HCT116 (cell line): ENCODE measurements around the gene MYCBP2. TPM values are rescaled to one million over a fixed set of nuclear protein-coding genes. Genes with fewer than 3 reads are reported as not detected.
"Not testable (repeated sequence)": the region's sequence is repeated elsewhere in the genome, so short reads cannot be mapped to it uniquely, and the experiment has no call there.

Experiments
- ATAC-seq: fragments of 200-7000 bp; cut with Tn5 transposase; 2 replicates; pipeline ENCODE4 v1.9.1; 2020; ENCODE audit warnings: mild to moderate bottlenecking, moderate library complexity
- BruUV-seq: library from RNA; stranded (reverse); fragments of 400-500 nt; replicated peaks from 2 replicates; lab custom pipeline; 2021; lab: Mats Ljungman, UMichigan
- CTCF ChIA-PET: fragments of 300-600 bp; sonication (Branson Sonifier 250); formaldehyde crosslinking; loops from one replicate; lab custom pipeline; 2021; ENCODE audit warnings: antibody characterized with exemption; lab: Charles Lee
- POLR2A ChIA-PET: fragments of 300-600, 350-600 bp; sonication (Branson Sonifier 250); formaldehyde crosslinking; loops from one replicate; lab custom pipeline; 2021; ENCODE audit warnings: antibody characterized with exemption; lab: Charles Lee
- RAD21 ChIA-PET, 2 experiments: fragments of 300-600 bp; sonication (Branson Sonifier 250); formaldehyde crosslinking; loops; one replicate each; lab custom pipeline; 2023; ENCODE audit warnings: low total read pairs in 2 of 2; ENCODE audit not compliant: uncharacterized antibody in 2 of 2, unreplicated experiment in 2 of 2, low non-redundant PET in 1 of 2; lab: Charles Lee
- DNase-seq: peaks from one replicate; pipeline ENCODE4 v3.0.0-alpha.2; 2010; ENCODE audit warnings: low read depth, low spot score
- H2AFZ ChIP-seq: fragments of 200-600 bp; shearing (Covaris generic), sonication (generic); 2 replicates; pipeline ENCODE4 v1.6.1; 2017; ENCODE audit warnings: low read depth, mixed run types, mixed read lengths, antibody characterized with exemption, low read length; ENCODE audit not compliant: poor library complexity, severe bottlenecking
- H3K27ac ChIP-seq: 2 replicates; pipeline ENCODE4 v1.5.1; 2012; ENCODE audit warnings: low read depth, low read length
- H3K27me3 ChIP-seq: fragments of 200-600 bp; sonication (generic); 2 replicates; pipeline ENCODE4 v1.6.1; 2016; ENCODE audit warnings: mixed run types, low read length, mixed read lengths; ENCODE audit not compliant: insufficient read depth
- H3K36me3 ChIP-seq, 2 experiments: fragments of 200-500 bp in 1 of 2; fragments of 200-600 bp in 1 of 2; sonication (Bioruptor generic) in 1 of 2; sonication (generic) in 1 of 2; 2 replicates each; pipeline versions ENCODE4 v1.5.1 to v1.6.1; 2014 to 2016; ENCODE audit warnings: low read length in 2 of 2, inconsistent platforms in 1 of 2, mixed read lengths in 1 of 2, mixed run types in 1 of 2; ENCODE audit not compliant: insufficient read depth in 2 of 2, control insufficient read depth in 1 of 2
- H3K4me1 ChIP-seq, 2 experiments: fragments of 200-600 bp in 1 of 2; sonication (generic) in 1 of 2; 2 replicates each; pipeline versions ENCODE4 v1.5.1 to v1.6.1; 2012 to 2017; ENCODE audit warnings: low read length in 2 of 2, inconsistent platforms in 1 of 2, mild to moderate bottlenecking in 1 of 2, mixed read lengths in 1 of 2, mixed run types in 1 of 2, moderate library complexity in 1 of 2; ENCODE audit not compliant: insufficient read depth in 2 of 2, control insufficient read depth in 1 of 2
- H3K4me2 ChIP-seq: fragments of 200-600 bp; sonication (generic); 2 replicates; pipeline ENCODE4 v1.6.1; 2017; ENCODE audit warnings: mixed run types, low read length, mixed read lengths
- H3K4me3 ChIP-seq, 2 experiments: fragments of 200-600 bp in 1 of 2; sonication (generic) in 1 of 2; replicated peaks in 1 of 2; 2 replicates each; pipeline ENCODE4 v1.5.1; 2011 to 2016; ENCODE audit warnings: low read length in 2 of 2, control low read depth in 1 of 2, low read depth in 1 of 2, mild to moderate bottlenecking in 1 of 2, mixed read lengths in 1 of 2, mixed run types in 1 of 2
- H3K79me2 ChIP-seq: fragments of 200-600 bp; sonication (generic); 2 replicates; pipeline ENCODE4 v1.6.1; 2017; ENCODE audit warnings: mild to moderate bottlenecking, mixed run types, low read length, moderate library complexity, mixed read lengths; ENCODE audit not compliant: insufficient read depth
- H3K9ac ChIP-seq: fragments of 200-600 bp; sonication (generic); 2 replicates; pipeline ENCODE4 v1.6.1; 2016; ENCODE audit warnings: low read length, mixed read lengths
- H3K9me2 ChIP-seq: fragments of 200-600 bp; sonication (generic), shearing (Covaris generic); 2 replicates; pipeline ENCODE4 v1.6.1; 2017; ENCODE audit warnings: mixed run types, mild to moderate bottlenecking, moderate library complexity; ENCODE audit not compliant: insufficient read depth
- H3K9me3 ChIP-seq, 2 experiments: fragments of 200-500 bp in 1 of 2; fragments of 200-600 bp in 1 of 2; sonication (Bioruptor generic) in 1 of 2; sonication (generic) in 1 of 2; 2 replicates each; pipeline ENCODE4 v1.6.1; 2014 to 2017; ENCODE audit warnings: low read length in 2 of 2, mixed read lengths in 2 of 2, inconsistent platforms in 1 of 2, low read depth in 1 of 2, mild to moderate bottlenecking in 1 of 2, mixed run types in 1 of 2, moderate library complexity in 1 of 2; ENCODE audit not compliant: control insufficient read depth in 1 of 2, insufficient read depth in 1 of 2
- H4K20me1 ChIP-seq: fragments of 200-600 bp; sonication (generic), shearing (Covaris generic); 2 replicates; pipeline ENCODE4 v1.6.1; 2017; ENCODE audit warnings: mixed run types, mild to moderate bottlenecking, moderate library complexity; ENCODE audit not compliant: insufficient read depth
- CEBPB ChIP-seq: IDR thresholded peaks from 2 replicates; pipeline ENCODE4 v1.6.1; 2012; ENCODE audit warnings: low read depth
- EGR1 ChIP-seq: IDR thresholded peaks from 2 replicates; pipeline ENCODE4 v1.6.1; 2012; ENCODE audit warnings: low read depth
- POLR2A ChIP-seq: IDR thresholded peaks from 2 replicates; pipeline ENCODE4 v1.7.0; 2011; ENCODE audit warnings: borderline replicate concordance; ENCODE audit not compliant: insufficient read depth, insufficient read length; ENCODE audit errors: extremely low read depth
- RAD21 ChIP-seq: IDR thresholded peaks from 2 replicates; pipeline ENCODE4 v1.6.1; 2012; ENCODE audit warnings: low read depth, mild to moderate bottlenecking
- REST ChIP-seq: IDR thresholded peaks from 2 replicates; pipeline ENCODE4 v1.6.1; 2012; ENCODE audit warnings: low read depth
- TCF7L2 ChIP-seq: IDR thresholded peaks from 2 replicates; pipeline ENCODE4 v1.7.0; 2011; ENCODE audit warnings: borderline replicate concordance, inconsistent platforms; ENCODE audit not compliant: insufficient read depth, insufficient read length; ENCODE audit errors: extremely low read depth
- ZNF274 ChIP-seq: fragments of 200-500 bp; sonication (Bioruptor generic); IDR thresholded peaks from 2 replicates; pipeline ENCODE4 v1.6.1; 2014; ENCODE audit warnings: mild to moderate bottlenecking, low read depth, low read length, inconsistent platforms
- intact Hi-C: fragments of 100-400 bp; cut with micrococcal nuclease; formaldehyde crosslinking; loops from 2 replicates; pipeline ENCODE4 v1.10.0; 2022
- total RNA-seq: library from RNA; stranded (reverse); gene quantifications from one replicate; pipeline ENCODE4 v1.2.1, GENCODE V29; 2021; ENCODE audit not compliant: unreplicated experiment

Gene MYCBP2
- total RNA-seq, 1 experiment from 2014 or later, result 48.5 TPM

- TF ChIP-seq REST (no peak), RAD21 (no peak), POLR2A (no peak), EGR1 (no peak)
Measured at GRCh38 chr13:77014906-77015685, 311.8 kb downstream of the MYCBP2 start (continued).

GRCh38 chr13:77013853-77014542, 312.9 kb downstream of the MYCBP2 start:
- BruUV-seq, result no TSS peak
- intact Hi-C loops, result no loop called here
- Histone ChIP-seq H3K9me3 (no peaks in the 10 kb centered on the region), H2AFZ (no peak overlapping the region), H3K4me3 (no peak overlapping the region), H4K20me1 (no peaks in the 10 kb centered on the region), H3K79me2 (peaks cover 64% of the 10 kb centered on the region), H3K9ac (no peak overlapping the region), H3K9me2 (no peaks in the 10 kb centered on the region), H3K27ac (no peak overlapping the region), H3K36me3 (peaks cover 34 to 37% of the 10 kb centered on the region in 2 experiments)
- ATAC-seq, result no peak
- TF ChIP-seq CEBPB, result no peak
- no peak for TF ChIP-seq ZNF274
- no peak for TF ChIP-seq TCF7L2
- TF ChIP-seq, all 23 proteins: peak for 0
- ChIA-PET CTCF (no interaction called here), POLR2A (no interaction called here), RAD21 (no interaction called here)
- no peak for DNase-seq
- no peaks in the 10 kb centered on the region for H3K4me1 ChIP-seq
- H3K27me3 ChIP-seq, result no peaks in the 10 kb centered on the region
- H3K4me2 ChIP-seq, result no peak overlapping the region

- H2AFZ ChIP-seq, RAD21 ChIA-PET, H3K4me3 ChIP-seq, H3K9ac ChIP-seq, H3K9me3 ChIP-seq, H4K20me1 ChIP-seq, H3K4me1 ChIP-seq, H3K27ac ChIP-seq, CTCF ChIA-PET, DNase-seq, H3K4me2 ChIP-seq, H3K9me2 ChIP-seq, ATAC-seq, BruUV-seq, H3K27me3 ChIP-seq, POLR2A ChIA-PET: not testable (repeated sequence)
- intact Hi-C loops, result loop anchor here (10.0 kb wide), 1 partner anchor 1335 kb away; no protein-coding TSS in a partner anchor
- H3K36me3 ChIP-seq, result peaks cover 15 to 16% of the 10 kb centered on the region in 2 experiments
- H3K79me2 ChIP-seq, result peaks cover 68% of the 10 kb centered on the region
Measured at GRCh38 chr13:77009719-77010118, 317.2 kb downstream of the MYCBP2 start.
